ENCODE data around the gene MSTN.
"Not testable (repeated sequence)": the region's sequence is repeated elsewhere in the genome, so short reads cannot be mapped to it uniquely, and the experiment has no call there.

MSTN gene

DNA sequence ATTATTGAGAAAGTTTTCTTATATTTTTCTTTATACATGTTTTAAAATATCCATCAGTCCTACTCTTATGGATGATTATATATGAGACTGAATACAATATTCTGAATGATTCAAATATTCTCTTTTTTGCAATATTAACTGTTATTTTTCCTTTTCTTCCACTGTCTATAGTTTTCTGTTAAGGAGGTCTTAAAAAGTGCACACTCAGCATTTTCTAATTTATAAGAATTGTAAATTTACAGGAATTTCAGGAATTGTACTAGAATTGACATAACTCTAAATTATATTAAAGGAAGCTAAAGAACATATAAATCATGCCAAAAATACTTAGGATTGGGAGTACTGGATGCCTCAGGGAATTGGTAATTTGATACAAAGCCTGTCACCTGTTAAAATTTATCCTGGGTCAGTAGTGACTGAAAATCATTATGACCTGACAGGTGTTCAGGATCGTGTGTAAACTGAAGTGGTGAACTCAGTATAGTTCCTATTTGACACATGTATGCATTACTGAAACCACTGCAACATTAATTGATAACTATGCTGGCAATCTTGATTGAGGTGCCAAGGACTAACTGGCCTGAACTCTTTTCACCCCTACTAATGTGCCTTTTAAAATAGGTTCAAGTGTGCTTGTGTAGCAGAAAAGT, 30.4 kb downstream of the MSTN start:
- no peak overlapping the region for H3K27ac ChIP-seq
- no peaks in the 10 kb centered on the region for H3K36me3 ChIP-seq (ENCODE audit: control insufficient read depth, insufficient read depth, low read length)
- H3K79me2 ChIP-seq: no peaks in the 10 kb centered on the region
- H2AFZ ChIP-seq: no peak overlapping the region
- no peaks in the 10 kb centered on the region for H3K4me1 ChIP-seq
- no peak overlapping the region for H3K9ac ChIP-seq
- no peaks in the 10 kb centered on the region for H3K9me3 ChIP-seq (ENCODE audit: control insufficient read depth, low read length)
- TF ChIP-seq, protein P1, sequence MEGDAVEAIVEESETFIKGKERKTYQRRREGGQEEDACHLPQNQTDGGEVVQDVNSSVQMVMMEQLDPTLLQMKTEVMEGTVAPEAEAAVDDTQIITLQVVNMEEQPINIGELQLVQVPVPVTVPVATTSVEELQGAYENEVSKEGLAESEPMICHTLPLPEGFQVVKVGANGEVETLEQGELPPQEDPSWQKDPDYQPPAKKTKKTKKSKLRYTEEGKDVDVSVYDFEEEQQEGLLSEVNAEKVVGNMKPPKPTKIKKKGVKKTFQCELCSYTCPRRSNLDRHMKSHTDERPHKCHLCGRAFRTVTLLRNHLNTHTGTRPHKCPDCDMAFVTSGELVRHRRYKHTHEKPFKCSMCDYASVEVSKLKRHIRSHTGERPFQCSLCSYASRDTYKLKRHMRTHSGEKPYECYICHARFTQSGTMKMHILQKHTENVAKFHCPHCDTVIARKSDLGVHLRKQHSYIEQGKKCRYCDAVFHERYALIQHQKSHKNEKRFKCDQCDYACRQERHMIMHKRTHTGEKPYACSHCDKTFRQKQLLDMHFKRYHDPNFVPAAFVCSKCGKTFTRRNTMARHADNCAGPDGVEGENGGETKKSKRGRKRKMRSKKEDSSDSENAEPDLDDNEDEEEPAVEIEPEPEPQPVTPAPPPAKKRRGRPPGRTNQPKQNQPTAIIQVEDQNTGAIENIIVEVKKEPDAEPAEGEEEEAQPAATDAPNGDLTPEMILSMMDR (IDR thresholded peaks at IDR 0.05): no peak
- no peak overlapping the region for H3K4me3 ChIP-seq (ENCODE audit: low read depth, low read length)
- no peak overlapping the region for H3K4me2 ChIP-seq (ENCODE audit: low read length)
- H3K27me3 ChIP-seq (ENCODE audit: control insufficient read depth, insufficient read depth, low read length): no peaks in the 10 kb centered on the region

DNA sequence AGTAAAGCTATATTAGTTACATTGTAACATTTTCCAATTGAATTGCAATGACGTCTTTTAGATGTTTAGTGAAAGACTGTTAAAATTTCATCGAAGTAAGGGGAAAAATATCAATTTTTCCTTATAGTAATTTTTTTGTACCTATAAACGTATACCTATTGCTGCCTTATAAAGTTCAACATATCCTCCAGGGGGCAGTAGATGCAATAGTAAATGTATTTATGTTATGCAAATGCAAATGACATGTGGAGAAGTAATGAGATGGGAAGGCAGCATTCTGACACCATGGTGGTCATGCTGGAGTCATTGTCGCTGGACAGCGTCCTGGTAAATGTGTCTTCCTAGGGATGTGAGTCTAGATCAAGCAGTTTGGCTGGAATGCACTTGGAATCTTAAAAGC, 38.7 kb downstream of the MSTN start:
- Histone ChIP-seq H3K9ac (no peak overlapping the region), H3K79me2 (no peaks in the 10 kb centered on the region), H3K27me3 (ENCODE audit: control insufficient read depth, insufficient read depth, low read length) (no peaks in the 10 kb centered on the region), H3K36me3 (ENCODE audit: control insufficient read depth, insufficient read depth, low read length) (no peaks in the 10 kb centered on the region), H3K27ac (no peak overlapping the region), H3K9me3 (ENCODE audit: control insufficient read depth, low read length) (no peaks in the 10 kb centered on the region), H3K4me1 (no peaks in the 10 kb centered on the region), H3K4me3 (ENCODE audit: low read depth, low read length) (no peak overlapping the region), H3K4me2 (ENCODE audit: low read length) (no peak overlapping the region), H2AFZ (no peak overlapping the region)
- TF ChIP-seq, protein P1 (IDR thresholded peaks at IDR 0.05): peak; percentile 11

DNA sequence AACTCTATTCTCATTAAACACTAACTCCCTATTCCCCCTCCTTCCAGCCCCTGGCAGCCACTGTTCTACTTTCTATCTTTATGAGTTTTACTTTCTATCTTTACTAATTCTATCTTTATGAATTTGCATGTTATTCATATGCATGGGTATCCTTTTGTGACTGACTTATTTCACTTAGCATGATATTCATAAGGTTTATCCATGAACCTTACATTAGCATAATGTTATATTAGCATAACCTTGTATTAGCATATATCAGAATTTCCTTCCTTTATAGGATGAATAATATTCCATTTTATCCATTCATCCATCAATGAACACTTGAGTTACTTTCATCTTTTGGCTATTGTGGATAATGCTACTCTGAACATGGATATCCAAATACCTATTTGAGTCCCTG, 41.8 kb downstream of the MSTN start:
- H3K4me3 ChIP-seq (ENCODE audit: low read depth, low read length): no peak overlapping the region
- H3K79me2 ChIP-seq: no peaks in the 10 kb centered on the region
- H3K36me3 ChIP-seq (ENCODE audit: control insufficient read depth, insufficient read depth, low read length): no peaks in the 10 kb centered on the region
- H3K27ac ChIP-seq: no peak overlapping the region
- H3K9me3 ChIP-seq (ENCODE audit: control insufficient read depth, low read length): no peaks in the 10 kb centered on the region
- H3K4me1 ChIP-seq: no peaks in the 10 kb centered on the region
- no peaks in the 10 kb centered on the region for H3K27me3 ChIP-seq (ENCODE audit: control insufficient read depth, insufficient read depth, low read length)
- H3K4me2 ChIP-seq (ENCODE audit: low read length): no peak overlapping the region
- H3K9ac ChIP-seq: no peak overlapping the region
- no peak overlapping the region for H2AFZ ChIP-seq
- TF ChIP-seq, protein P1 (IDR thresholded peaks at IDR 0.05): no peak

DNA sequence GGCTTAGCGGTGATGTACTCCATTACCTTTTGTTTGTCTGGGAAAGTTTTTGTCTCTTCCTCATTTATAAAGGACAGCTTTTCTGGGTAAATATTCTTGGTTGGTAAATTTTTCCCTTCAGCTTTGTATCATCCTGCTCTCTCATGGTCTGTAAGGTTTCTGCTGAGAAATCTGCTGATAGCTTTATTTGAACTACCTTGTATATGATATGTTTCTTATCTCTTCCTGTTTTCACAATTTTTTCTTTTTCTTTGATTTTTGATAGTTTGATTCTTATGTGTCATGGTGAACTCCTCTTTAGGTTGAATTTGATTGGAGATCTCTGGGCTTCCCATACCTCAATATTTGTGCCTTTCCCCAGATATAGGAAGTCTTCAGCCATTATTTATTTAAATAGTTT, 44.7 kb downstream of the MSTN start:
- no peaks in the 10 kb centered on the region for H3K4me1 ChIP-seq
- no peak overlapping the region for H3K4me2 ChIP-seq (ENCODE audit: low read length)
- no peak overlapping the region for H3K4me3 ChIP-seq (ENCODE audit: low read depth, low read length)
- H3K9me3 ChIP-seq (ENCODE audit: control insufficient read depth, low read length): no peaks in the 10 kb centered on the region
- no peak overlapping the region for H3K27ac ChIP-seq
- no peaks in the 10 kb centered on the region for H3K36me3 ChIP-seq (ENCODE audit: control insufficient read depth, insufficient read depth, low read length)
- no peaks in the 10 kb centered on the region for H3K79me2 ChIP-seq
- H3K9ac ChIP-seq: no peak overlapping the region
- TF ChIP-seq, protein P1 (IDR thresholded peaks at IDR 0.05): no peak
- H2AFZ ChIP-seq: no peak overlapping the region
- H3K27me3 ChIP-seq (ENCODE audit: control insufficient read depth, insufficient read depth, low read length): no peaks in the 10 kb centered on the region

DNA sequence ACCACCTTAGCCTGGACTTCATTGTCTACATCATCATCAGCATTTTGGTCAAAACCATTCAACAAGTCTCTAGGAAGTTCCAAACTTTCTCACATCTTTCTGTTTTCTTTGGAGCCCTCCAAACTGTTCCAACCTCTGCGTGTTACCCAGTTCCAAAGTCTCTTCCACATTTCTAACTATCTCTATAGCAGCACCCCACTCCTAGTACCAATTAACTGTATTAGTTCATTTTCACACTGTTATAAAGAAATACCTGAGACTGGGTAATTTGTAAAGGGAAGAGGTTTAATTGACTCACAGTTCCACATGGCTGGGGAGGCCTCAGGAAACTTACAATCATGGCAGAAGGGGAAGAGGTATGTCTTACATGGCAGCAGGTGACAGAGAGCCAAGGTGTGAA, 46.6 kb downstream of the MSTN start:
- H3K4me3 ChIP-seq (ENCODE audit: low read depth, low read length); H3K9me3 ChIP-seq (ENCODE audit: control insufficient read depth, low read length); H3K9ac ChIP-seq; H3K4me2 ChIP-seq (ENCODE audit: low read length); H3K27me3 ChIP-seq (ENCODE audit: control insufficient read depth, insufficient read depth, low read length); H3K27ac ChIP-seq; H3K79me2 ChIP-seq; H3K36me3 ChIP-seq (ENCODE audit: control insufficient read depth, insufficient read depth, low read length); H2AFZ ChIP-seq; H3K4me1 ChIP-seq: not testable (repeated sequence)

Measured in parathyroid adenoma (tissue), 2 donors.